ENCODE results near the gene PLEK2.
"Not testable (repeated sequence)": the region's sequence is repeated elsewhere in the genome, so short reads cannot be mapped to it uniquely, and the experiment has no call there.

PLEK2 gene

DNA sequence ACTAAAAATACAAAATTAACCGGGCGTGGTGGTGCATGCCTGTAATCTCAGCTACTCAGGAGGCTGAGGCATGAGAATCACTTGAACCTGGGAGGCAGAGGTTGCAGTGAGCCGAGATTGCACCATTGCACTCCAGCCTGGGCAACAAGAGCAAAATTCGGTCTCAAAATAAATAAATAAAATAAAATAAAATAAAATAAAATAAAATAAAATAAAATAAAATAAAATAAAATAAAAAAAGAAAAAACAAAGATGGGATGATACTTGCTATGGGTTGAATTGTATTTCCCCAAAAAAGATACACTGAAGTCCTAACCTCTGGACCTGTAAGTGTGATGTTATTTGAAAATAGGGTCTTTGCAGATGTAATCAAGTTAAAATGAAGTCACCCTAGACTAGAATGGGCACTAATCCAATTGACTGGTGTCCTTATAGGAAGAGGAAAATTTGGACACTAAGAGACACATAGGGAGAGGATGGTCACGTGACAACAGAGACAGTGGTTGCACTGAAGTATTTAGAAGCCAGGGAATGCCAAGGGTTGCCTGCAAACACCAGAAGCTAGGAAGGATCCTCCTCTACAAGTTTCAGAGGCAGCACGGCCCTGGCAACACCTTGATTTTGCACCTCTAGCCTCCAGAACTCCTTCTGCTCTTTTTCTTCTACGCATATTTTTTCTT, 3.7 kb downstream of the PLEK2 start:
- FAIRE-seq; DNase-seq (ENCODE audit: extremely low spot score, insufficient read length, low read depth): not testable (repeated sequence)

DNA sequence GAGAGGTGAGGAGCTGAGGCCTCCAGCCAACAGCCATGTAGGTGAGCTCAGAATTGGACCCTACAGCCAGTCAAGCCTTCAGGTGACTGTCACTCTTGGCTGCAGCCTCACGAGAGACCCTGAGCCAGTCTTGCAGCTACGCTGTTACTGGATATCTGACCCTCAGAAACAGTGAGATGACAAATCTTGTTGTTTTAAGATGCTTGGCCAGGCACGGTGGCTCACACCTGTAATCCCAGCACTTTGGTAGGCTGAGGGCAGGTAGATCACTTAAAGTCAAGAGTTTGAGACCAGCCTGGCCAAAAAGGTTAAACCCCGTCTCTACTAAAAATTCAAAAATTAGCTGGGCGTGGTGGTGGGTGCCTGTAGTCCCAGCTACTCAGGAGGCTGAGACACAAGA, 6.2 kb downstream of the PLEK2 start:
- DNase-seq (ENCODE audit: extremely low spot score, insufficient read length, low read depth) (no peak), FAIRE-seq (no peak)

DNA sequence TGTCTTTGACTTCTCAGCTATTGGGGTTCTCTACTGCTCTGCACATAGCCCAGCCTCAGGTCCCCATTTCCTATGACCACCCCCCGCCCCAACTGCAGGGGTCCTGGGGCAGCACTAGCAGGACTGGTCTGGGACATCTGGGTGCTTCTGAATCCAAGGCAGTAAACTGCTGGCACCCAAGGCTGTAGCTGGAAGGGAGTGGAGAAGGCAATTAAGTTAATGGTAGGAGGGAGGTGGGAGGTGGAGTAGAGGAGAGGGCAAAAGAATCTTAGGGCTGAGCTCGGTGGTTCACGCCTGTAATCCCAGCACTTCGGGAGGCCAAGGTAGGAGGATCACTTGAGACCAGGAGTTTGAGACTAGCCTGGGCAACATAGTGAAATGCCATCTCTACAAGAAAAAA, 11.5 kb downstream of the PLEK2 start:
- FAIRE-seq = no peak

DNA sequence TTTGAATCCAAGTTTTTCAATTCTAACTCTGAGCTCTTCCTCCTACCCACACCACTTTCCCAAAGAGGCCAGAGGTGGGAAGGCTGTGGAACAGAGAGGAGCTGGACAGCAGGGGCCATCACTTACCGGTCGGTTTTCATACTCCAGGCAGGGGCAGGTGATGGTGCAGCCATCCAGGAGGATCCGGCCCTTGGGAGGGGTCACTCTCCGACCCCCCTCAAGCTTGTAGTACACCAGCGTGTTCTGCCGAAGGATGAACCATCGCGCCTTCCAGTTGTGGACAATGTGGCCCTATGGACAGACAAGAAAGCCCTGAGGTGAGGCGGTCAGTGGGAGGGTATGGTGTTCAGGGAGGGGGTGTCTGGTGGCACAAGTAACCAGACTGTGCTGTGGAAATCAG, 14.4 kb downstream of the PLEK2 start:
- DNase-seq (ENCODE audit: extremely low spot score, insufficient read length, low read depth) (no peak), FAIRE-seq (no peak)

More for the DNA sequence above, 11.5 kb downstream of the PLEK2 start:
- no peak for DNase-seq (ENCODE audit: extremely low spot score, insufficient read length, low read depth)

DNA sequence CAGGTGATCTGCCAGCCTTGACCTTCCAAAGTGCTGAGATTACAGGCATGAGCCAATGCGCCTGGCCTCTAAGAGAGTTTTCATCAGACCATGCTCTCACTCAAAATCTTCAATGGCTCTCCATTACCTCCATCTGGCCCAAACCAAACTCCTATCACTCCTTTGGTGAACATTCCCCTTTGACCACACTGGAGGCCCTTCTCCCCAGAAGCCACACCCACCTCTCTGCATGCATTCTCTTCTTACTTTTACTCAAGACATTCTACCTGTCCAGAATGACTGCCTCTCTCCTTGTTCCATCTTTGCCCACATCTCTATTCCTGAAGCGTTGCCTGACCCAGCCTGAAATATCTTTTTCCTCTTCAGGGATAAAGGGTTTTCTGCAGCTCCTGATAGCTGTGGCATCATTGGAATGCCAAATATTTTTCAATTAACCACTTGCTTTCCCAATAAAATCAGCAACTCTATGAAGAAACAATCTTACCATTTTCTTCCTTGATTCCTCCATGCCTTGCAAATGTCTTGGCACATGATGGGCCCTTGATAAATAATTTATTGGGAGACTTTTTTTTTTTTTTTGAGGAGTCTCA, 15.5 kb downstream of the PLEK2 start:
- DNase-seq (ENCODE audit: extremely low spot score, insufficient read length, low read depth) = no peak
- FAIRE-seq = no peak

DNA sequence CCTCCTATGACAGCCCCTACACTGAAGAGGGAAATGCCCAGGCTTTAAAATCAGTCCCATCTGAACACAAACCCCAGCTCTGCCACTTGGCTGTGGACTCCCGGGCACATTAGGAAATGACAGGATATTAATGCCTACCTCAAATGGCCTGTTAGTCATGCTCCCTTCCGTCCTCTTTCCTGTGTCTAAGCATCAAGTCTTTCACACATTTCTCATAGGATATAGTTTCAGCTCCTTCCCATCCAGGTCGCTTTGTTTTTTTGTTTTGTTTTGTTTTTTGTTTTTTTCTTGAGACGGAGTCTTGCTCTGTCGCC, 16.1 kb downstream of the PLEK2 start:
- no peak for DNase-seq (ENCODE audit: extremely low spot score, insufficient read length, low read depth)
- FAIRE-seq = no peak

DNA sequence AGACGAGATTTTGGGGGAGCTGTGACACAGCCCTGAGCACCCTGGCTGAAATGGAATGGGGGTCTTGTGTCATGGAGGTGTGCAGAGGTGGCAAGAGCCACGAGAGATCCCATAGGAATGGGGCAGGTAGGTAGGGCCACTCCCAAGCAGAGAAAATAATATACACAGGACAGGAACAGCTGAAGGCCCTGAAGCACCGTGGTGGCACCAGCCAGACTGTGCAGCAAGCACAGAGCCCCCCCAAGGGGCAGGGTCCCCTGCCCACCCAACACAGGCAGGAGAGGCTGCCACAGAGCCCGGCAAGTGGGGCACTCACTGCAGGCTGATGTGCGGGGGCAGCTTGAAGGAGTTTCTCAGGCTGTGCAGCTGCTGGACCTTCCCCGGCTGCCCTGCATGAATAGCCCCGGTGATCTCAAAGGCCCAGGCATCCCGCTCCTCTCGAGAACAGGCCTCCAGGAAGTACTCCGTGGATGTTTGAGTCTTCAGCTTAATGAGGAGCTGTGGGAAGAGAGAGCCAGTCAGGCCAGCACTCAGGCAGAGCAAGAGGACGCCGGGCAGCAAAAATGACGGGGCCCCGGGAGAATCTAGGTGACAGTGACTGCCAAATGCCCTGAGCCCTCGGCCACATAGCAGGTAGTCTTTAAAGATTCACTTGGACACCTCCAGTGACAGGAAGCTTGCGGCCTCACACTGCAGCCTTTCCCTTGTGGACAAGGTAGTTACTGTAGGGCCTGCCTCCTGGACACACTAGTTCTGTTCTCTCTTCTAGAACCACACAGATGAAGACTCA, 16.7 kb downstream of the PLEK2 start:
- DNase-seq (ENCODE audit: extremely low spot score, insufficient read length, low read depth) (no peak), FAIRE-seq (no peak)

DNA sequence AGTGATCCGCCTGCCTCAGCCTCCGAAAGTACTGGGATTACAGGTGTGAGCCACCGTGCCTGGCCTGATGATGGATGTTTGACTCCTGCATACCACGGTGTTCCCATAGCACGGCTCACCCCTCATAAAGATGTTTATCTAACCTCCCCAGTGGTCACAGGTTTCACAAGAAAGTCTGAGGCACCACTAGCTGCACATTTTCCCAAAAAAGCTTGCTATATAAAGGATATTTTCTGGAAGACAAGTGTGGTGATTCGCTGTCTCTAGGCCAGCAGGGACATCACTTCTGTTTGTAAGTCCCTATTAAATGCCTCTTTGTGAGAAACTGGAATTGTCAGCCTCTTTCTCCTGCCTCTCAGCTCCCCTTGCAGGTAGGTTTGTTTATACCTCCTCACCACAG, 18.3 kb downstream of the PLEK2 start:
- FAIRE-seq = no peak
- no peak for DNase-seq (ENCODE audit: extremely low spot score, insufficient read length, low read depth)

DNA sequence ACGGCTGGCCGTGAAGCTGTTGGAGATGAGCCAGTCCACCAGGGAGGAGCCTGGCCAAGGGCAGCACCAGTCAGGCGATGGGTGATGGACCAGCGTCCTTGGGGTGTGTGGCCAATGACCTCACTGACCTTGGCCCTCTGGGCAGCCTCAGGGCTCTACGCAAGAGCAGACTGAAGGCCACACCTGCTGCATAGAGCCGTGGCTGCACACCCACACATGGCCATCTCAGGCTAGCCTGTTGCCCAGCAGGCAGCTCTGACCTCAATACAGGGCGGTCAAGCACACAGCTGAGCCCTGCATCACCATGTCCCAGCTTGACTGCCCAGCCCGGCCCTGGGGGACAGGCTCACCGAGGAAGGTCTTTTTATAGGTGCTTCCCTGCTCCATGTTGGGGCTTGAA, 19.2 kb downstream of the PLEK2 start:
- DNase-seq (ENCODE audit: extremely low spot score, insufficient read length, low read depth) (no peak), FAIRE-seq (no peak)

DNA sequence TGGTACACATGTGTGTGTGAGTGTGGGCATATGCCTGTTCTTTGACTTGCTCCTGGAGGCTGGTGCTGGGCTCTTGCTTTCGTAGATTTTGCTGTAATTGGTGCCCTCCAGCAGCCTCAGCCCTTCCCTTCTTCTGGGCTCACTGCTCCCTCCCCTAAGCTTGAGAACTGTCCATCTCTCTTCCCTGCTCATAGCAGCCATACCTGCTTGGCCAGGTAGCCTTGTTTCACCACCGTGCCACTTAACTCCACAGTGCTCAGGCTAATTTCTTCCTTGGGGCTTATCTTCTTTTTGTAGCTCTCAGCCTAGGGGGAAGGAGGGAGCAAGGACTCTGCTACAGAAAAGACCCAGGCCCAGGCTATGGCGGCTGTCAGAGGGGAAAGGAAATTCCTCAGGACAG, 19.8 kb downstream of the PLEK2 start:
- DNase-seq (ENCODE audit: extremely low spot score, insufficient read length, low read depth) (no peak), FAIRE-seq (no peak)

DNA sequence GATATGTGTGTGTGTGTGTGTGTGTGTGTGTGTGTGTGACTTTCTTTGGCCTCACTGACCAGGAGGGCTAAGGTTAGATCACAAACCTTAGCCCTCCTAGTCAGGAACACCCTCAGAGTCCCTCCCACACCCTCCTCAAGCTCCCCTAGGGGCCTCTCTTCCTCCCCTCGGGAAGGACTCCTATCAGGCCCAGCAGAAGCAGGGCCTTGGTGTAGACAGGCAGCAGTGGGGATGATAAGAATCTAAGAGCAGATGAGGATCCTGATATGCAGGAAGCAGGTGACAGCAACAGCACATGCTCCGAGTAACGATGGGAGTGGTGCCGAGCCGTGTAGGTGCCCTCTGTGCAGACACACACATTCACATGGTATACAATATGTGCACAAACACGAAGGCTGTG, 20.7 kb downstream of the PLEK2 start:
- FAIRE-seq = no peak
- no peak for DNase-seq (ENCODE audit: extremely low spot score, insufficient read length, low read depth)

DNA sequence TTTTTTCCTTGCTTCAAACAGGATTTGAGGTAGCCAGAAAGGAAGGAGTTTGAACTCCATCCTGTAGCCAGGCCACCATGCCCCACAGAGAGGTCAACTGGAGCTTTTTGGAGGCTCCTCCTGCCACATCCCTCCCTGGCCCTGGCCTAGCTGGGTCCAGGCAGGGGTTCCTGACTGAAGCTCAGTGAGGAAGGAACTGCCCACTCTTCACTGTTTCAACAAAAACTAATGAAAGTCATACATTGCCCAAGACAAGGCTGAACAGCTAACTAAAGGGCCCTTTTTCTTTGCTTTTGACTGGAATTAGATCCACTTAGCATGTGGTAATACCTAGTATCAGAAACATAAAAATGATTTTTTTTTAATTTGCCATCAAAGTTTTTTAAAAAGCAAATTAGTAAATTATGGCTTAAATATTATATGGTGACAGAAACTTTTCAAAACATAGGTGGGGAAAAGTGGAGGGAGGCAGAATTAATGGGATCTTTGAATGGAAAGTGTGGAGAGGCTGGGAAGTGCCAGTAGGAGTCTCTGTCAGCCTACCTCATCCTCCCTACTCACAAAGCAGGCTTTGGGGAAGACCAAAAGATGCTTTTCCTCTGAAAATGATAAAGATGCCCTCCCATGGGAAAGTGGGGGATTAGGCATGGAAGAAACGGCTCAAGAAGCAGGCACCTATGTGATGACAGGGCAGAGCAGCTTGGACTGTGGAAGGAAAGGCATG, 22.0 kb downstream of the PLEK2 start:
- no peak for FAIRE-seq

DNA sequence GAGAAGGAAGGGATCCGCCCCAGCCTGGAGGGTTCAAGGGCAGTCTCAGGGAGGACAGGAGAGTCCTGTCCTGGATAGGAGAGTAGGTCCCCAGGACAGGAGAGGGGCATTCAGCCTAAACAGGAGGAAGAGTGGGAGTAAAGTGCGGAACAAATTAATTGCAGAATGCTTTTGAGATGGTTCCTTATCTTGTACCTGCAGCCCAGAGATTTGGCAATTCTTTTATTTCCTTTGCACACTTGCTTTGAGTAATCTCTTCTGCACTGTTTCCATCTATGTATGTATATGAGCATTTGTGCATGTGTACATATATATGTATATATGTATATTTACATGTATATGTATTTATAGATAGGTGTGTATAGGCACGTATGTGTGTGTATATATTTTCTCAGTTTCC, 22.7 kb downstream of the PLEK2 start:
- FAIRE-seq = no peak
- DNase-seq (ENCODE audit: extremely low spot score, insufficient read length, low read depth) = no peak

More for the DNA sequence above, 22.0 kb downstream of the PLEK2 start:
- no peak for DNase-seq (ENCODE audit: extremely low spot score, insufficient read length, low read depth)

DNA sequence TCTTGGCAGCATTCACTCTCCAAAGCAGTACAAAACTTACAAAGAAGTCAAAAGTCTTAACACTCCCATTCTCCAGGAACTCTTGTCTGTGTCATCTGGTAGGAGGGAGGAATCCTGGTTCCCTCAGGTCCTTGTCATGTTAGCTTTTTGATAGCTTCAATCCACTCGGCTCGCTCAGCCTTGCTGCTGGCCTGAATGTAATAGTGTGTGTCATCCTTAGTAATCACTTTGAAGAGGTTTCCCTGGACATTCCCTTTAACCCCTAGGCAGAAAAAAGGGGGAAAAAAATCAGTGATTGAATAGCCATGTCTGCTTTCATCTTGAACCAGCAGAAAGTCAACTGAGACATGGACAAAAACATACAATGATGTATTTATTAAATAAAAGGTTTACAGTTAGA, 24.8 kb downstream of the PLEK2 start:
- DNase-seq (ENCODE audit: extremely low spot score, insufficient read length, low read depth) = no peak
- FAIRE-seq = no peak

DNA sequence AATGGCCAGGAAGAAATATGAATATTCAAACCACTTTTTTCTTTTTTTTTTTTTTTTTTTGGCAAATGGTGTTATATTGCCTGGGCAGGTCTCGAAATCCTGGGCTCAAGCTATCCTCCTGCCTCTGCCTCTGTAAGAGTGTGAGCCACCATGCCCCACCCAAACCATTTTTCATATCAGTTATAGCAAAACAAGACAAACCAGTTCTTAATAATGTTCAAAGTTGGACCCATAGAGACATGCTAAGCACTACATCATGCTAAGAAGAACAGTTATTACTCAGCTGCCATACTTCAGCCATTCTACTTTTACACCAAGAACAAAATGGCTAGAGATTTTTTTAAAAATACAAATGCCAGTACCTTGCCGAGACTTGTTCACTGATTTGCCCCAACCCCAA, 26.3 kb downstream of the PLEK2 start:
- FAIRE-seq (no peak), DNase-seq (ENCODE audit: extremely low spot score, insufficient read length, low read depth) (no peak)

DNA sequence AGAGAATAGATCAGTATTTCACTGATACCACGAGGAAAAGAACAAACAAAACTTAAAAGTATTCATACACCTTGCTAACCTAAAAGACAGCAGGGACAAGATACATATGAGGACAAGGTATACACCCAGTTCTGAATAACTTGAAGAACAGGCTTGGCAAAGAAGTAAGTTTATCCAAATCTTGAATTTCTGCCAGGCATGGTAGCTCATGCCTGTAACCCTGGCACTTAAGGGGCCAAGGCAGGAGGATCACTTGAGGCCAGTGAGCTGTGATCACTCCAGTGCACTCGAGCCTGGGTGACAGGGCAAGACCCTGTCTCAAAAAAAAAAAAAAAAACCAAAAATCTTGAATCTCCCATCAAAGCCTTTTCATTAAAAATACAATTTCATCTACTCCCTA, 26.8 kb downstream of the PLEK2 start:
- no peak for DNase-seq (ENCODE audit: extremely low spot score, insufficient read length, low read depth)
- FAIRE-seq = no peak

DNA sequence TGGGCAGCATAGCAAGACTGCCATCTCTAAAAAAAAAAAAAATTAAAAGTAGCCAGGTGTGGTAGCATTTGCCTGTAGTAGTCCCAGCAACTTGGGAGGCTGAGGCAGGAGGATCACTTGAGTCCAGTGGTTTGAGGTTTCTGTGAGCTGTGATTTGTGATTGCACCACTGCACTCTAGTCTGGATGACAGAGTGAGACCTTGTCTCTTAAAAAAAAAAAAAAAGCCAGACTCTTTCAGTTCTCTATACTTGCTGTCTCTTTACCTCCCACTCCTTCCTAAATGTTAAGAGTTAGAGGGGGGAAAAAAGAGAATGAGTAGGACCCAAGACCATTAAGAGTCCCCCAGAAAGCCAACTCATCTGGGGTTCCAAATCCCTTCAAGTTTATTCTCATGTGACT, 34.0 kb downstream of the PLEK2 start:
- DNase-seq (ENCODE audit: extremely low spot score, insufficient read length, low read depth) (no peak), FAIRE-seq (no peak)

DNA sequence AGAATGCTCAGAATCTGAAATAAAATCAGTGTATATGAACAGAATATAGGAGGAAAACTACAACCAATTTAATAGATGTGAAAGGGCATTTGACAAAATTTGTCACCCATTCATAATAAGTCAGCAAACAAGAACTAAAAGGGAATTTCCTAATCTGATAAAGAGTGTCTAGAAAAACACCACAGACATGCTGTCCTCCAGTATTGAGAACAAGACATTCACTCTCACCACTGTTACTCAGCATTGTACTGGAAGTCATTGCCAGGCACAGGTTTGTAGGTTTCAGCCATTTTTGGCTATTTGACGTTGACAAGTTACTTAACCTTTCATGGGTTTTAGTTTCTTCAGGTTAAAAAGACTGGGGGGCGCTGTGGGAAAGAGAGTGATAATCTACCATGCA, 38.6 kb downstream of the PLEK2 start:
- no peak for DNase-seq (ENCODE audit: extremely low spot score, insufficient read length, low read depth)
- FAIRE-seq = peak; percentile 36

DNA sequence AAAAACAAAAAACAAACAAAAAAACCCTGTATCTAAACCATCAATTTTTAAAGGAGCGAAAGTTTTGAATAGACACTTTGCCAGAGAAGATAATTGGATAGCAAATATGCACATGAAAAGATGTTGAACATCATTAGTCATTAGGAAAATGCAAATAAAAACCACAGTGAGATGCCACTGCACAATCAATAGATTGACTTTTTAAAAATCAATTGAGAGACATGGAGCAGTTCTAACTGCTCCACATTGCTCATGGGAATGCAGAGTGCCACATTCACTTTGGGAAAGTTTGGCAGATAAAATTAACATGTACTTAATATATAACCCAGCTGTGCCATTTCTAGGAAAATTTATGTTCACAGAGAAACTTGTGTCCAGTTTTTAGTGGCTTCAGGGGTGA, 39.1 kb downstream of the PLEK2 start:
- FAIRE-seq (no peak), DNase-seq (ENCODE audit: extremely low spot score, insufficient read length, low read depth) (no peak)

DNA sequence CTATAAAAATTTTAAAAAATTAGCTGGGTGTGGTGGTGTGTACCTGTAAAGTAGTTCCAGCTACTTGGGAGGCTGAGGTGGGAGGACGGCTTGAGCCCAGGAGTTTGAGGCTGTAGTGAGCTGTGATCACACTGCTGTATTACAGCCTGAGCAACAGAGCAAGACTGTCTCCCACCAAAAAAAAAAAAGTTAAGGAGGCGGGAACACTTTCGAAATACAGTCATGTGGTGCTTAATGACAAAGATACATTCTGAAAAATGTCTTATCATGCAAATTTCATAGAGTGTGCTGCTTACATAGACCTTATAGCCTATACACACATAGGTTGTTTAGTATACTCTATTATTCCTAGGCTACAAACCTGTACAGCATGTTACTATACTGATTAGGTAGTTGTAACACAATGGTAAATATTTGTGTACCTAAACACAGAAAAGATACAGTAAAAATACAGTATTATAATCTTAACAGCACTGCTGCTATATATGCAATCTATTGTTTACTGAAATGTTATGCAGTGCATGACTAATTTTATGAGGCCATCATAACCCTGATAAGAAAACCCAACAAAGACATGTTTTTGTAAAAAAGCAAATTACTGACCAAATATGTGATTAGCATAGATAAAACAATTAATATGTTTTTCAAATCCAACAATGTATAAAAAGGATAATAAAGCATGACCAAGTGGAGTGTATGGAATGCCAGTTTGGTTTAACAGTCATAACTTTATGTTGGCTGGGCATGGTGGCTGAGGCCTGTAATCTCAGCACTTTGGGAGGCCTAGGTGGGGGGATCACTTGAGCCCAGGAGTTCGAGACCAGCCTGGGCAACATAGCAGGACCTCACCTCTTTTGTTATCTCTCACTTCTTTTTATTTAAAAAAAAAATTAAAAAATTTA, 40.5 kb downstream of the PLEK2 start:
- FAIRE-seq (no peak), DNase-seq (ENCODE audit: extremely low spot score, insufficient read length, low read depth) (no peak)
